HEK293 (cell line): ENCODE data around the gene PCBP2.

Source experiments
- CTCF ChIA-PET: fragments of 350-600 bp; formaldehyde crosslinking; extraction: SDS; loops from one replicate; lab custom pipeline; 2021; ENCODE audit warnings: antibody characterized with exemption; lab: Yijun Ruan, JAX
- POLR2A ChIA-PET: fragments of 300-600 bp; formaldehyde crosslinking; extraction: SDS; loops from one replicate; lab custom pipeline; 2020; ENCODE audit warnings: antibody characterized with exemption, inconsistent platforms; lab: Yijun Ruan, JAX
- H3K27ac ChIP-seq: fragments of 200-500 bp; sonication (Bioruptor generic); 2 replicates; pipeline ENCODE4 v1.5.1; 2014; ENCODE audit warnings: low read depth, low read length, control low read depth, inconsistent platforms; ENCODE audit errors: extremely low read depth
- H3K36me3 ChIP-seq, 2 experiments: fragments of 200-500 bp in 1 of 2; sonication (Bioruptor generic) in 1 of 2; 1 replicate in 1 of 2; 2 replicates in 1 of 2; pipeline ENCODE4 v1.5.1; 2014 to 2017; ENCODE audit warnings: inconsistent platforms in 2 of 2, low read length in 2 of 2; ENCODE audit not compliant: control insufficient read depth in 2 of 2, insufficient read depth in 1 of 2
- H3K4me1 ChIP-seq: fragments of 200-500 bp; sonication (Bioruptor generic); 2 replicates; pipeline ENCODE4 v1.5.1; 2014; ENCODE audit warnings: mild to moderate bottlenecking, low read length, inconsistent platforms; ENCODE audit not compliant: control insufficient read depth, insufficient read depth
- H3K4me3 ChIP-seq: 2 replicates; pipeline ENCODE4 v1.5.1; 2011; ENCODE audit warnings: low read depth, mild to moderate bottlenecking, control low read depth, low read length, moderate library complexity
- H3K9me3 ChIP-seq: fragments of 200-500 bp; sonication (Bioruptor generic); 2 replicates; pipeline ENCODE4 v1.5.1; 2014; ENCODE audit warnings: low read depth, low read length, inconsistent platforms; ENCODE audit not compliant: control insufficient read depth, insufficient read depth
- GFI1B ChIP-seq: fragments of 450-650 bp; formaldehyde crosslinking; IDR thresholded peaks from 2 replicates; pipeline ENCODE4 v1.5.1; 2016; ENCODE audit warnings: missing biosample characterization, missing genetic modification characterization
- GLIS1 ChIP-seq: fragments of 450-650 bp; formaldehyde crosslinking; IDR thresholded peaks from 2 replicates; pipeline ENCODE4 v1.5.1; 2016; ENCODE audit warnings: missing biosample characterization, missing genetic modification characterization
- KLF7 ChIP-seq: fragments of 450-650 bp; formaldehyde crosslinking; IDR thresholded peaks from 2 replicates; pipeline ENCODE4 v1.5.1; 2016; ENCODE audit warnings: missing biosample characterization, missing genetic modification characterization, borderline replicate concordance
- KLF9 ChIP-seq: fragments of 450-650 bp; formaldehyde crosslinking; IDR thresholded peaks from 2 replicates; pipeline ENCODE4 v1.5.1; 2016; ENCODE audit warnings: missing biosample characterization, missing genetic modification characterization, low read depth
- OSR2 ChIP-seq: fragments of 450-650 bp; formaldehyde crosslinking; IDR thresholded peaks from 2 replicates; pipeline ENCODE4 v1.5.1; 2016; ENCODE audit warnings: missing biosample characterization, missing genetic modification characterization
- SALL2 ChIP-seq: fragments of 450-650 bp; formaldehyde crosslinking; IDR thresholded peaks from 2 replicates; pipeline ENCODE4 v1.5.0; 2017; ENCODE audit warnings: missing biosample characterization, mild to moderate bottlenecking, missing genetic modification characterization, borderline replicate concordance
- SCRT1 ChIP-seq: fragments of 450-650 bp; formaldehyde crosslinking; IDR thresholded peaks from 2 replicates; pipeline ENCODE4 v1.5.1; 2016; ENCODE audit warnings: missing biosample characterization, missing genetic modification characterization, borderline replicate concordance
- SCRT2 ChIP-seq: fragments of 450-650 bp; formaldehyde crosslinking; IDR thresholded peaks from 2 replicates; pipeline ENCODE4 v1.5.1; 2016; ENCODE audit warnings: missing biosample characterization, missing genetic modification characterization
- ZBTB21 ChIP-seq: fragments of 450-650 bp; formaldehyde crosslinking; IDR thresholded peaks from 2 replicates; pipeline ENCODE4 v1.5.1; 2017; ENCODE audit warnings: missing biosample characterization, missing genetic modification characterization
- ZBTB48 ChIP-seq: fragments of 450-650 bp; formaldehyde crosslinking; IDR thresholded peaks from 2 replicates; pipeline ENCODE4 v1.5.1; 2016; ENCODE audit warnings: missing biosample characterization, missing genetic modification characterization
- ZBTB8A ChIP-seq: fragments of 450-650 bp; formaldehyde crosslinking; IDR thresholded peaks from 2 replicates; pipeline ENCODE4 v1.5.1; 2016; ENCODE audit warnings: missing biosample characterization, missing genetic modification characterization
- ZIC2 ChIP-seq: fragments of 450-650 bp; formaldehyde crosslinking; IDR thresholded peaks from 2 replicates; pipeline ENCODE4 v1.5.1; 2016; ENCODE audit warnings: missing biosample characterization, missing genetic modification characterization
- ZNF132 ChIP-seq: fragments of 450-650 bp; formaldehyde crosslinking; IDR thresholded peaks from 2 replicates; pipeline ENCODE4 v1.5.1; 2017; ENCODE audit warnings: missing biosample characterization, missing genetic modification characterization, borderline replicate concordance
- ZNF174 ChIP-seq: fragments of 450-650 bp; formaldehyde crosslinking; IDR thresholded peaks from 2 replicates; pipeline ENCODE4 v1.5.0; 2017; ENCODE audit warnings: missing biosample characterization, mild to moderate bottlenecking, missing genetic modification characterization
- ZNF184 ChIP-seq: fragments of 450-650 bp; IDR thresholded peaks from 2 replicates; pipeline ENCODE4 v1.5.1; 2018; ENCODE audit warnings: missing biosample characterization, mild to moderate bottlenecking, missing genetic modification characterization
- ZNF214 ChIP-seq: fragments of 450-650 bp; formaldehyde crosslinking; IDR thresholded peaks from 2 replicates; pipeline ENCODE4 v1.5.1; 2017; ENCODE audit warnings: missing biosample characterization, mild to moderate bottlenecking, missing genetic modification characterization, borderline replicate concordance
- ZNF221 ChIP-seq: fragments of 450-650 bp; formaldehyde crosslinking; IDR thresholded peaks from 2 replicates; pipeline ENCODE4 v1.5.1; 2017; ENCODE audit warnings: missing biosample characterization, missing genetic modification characterization, borderline replicate concordance
- ZNF37A ChIP-seq: fragments of 450-650 bp; IDR thresholded peaks from 2 replicates; pipeline ENCODE4 v1.5.1; 2018; ENCODE audit warnings: missing biosample characterization, missing genetic modification characterization
- ZNF514 ChIP-seq: fragments of 450-650 bp; formaldehyde crosslinking; IDR thresholded peaks from 2 replicates; pipeline ENCODE4 v1.5.1; 2016; ENCODE audit warnings: missing biosample characterization, missing genetic modification characterization
- ZNF529 ChIP-seq: fragments of 450-650 bp; formaldehyde crosslinking; IDR thresholded peaks from 2 replicates; pipeline ENCODE4 v1.5.1; 2017; ENCODE audit warnings: missing genetic modification characterization, missing biosample characterization; ENCODE audit not compliant: insufficient replicate concordance
- ZNF555 ChIP-seq: fragments of 450-650 bp; formaldehyde crosslinking; conservative IDR thresholded peaks from 2 replicates; pipeline ENCODE4 v1.5.1; 2017; ENCODE audit warnings: missing biosample characterization, mild to moderate bottlenecking, missing genetic modification characterization, inconsistent platforms
- ZNF558 ChIP-seq: fragments of 450-650 bp; formaldehyde crosslinking; IDR thresholded peaks from 2 replicates; pipeline ENCODE4 v1.5.1; 2016; ENCODE audit warnings: missing biosample characterization, missing genetic modification characterization
- ZNF561 ChIP-seq: fragments of 450-650 bp; IDR thresholded peaks from 2 replicates; pipeline ENCODE4 v1.5.1; 2018; ENCODE audit warnings: missing biosample characterization, missing genetic modification characterization, borderline replicate concordance
- ZNF621 ChIP-seq: fragments of 450-650 bp; formaldehyde crosslinking; IDR thresholded peaks from 2 replicates; pipeline ENCODE4 v1.5.1; 2017; ENCODE audit warnings: missing biosample characterization, missing genetic modification characterization
- ZNF768 ChIP-seq: fragments of 450-650 bp; formaldehyde crosslinking; IDR thresholded peaks from 2 replicates; pipeline ENCODE4 v1.5.1; 2018; ENCODE audit warnings: missing biosample characterization, mild to moderate bottlenecking, missing genetic modification characterization
- TF ChIP-seq, protein P1 (sequence below): fragments of 450-650 bp; formaldehyde crosslinking; IDR thresholded peaks from 2 replicates; pipeline ENCODE4 v1.5.1; 2016; ENCODE audit warnings: missing biosample characterization, missing genetic modification characterization
- TF ChIP-seq, protein P2 (sequence below): fragments of 450-650 bp; formaldehyde crosslinking; optimal IDR thresholded peaks from 2 replicates; pipeline ENCODE3; 2016; ENCODE audit warnings: missing biosample characterization, mild to moderate bottlenecking, missing genetic modification characterization
- TF ChIP-seq, protein P3 (sequence below): fragments of 450-650 bp; formaldehyde crosslinking; IDR thresholded peaks from 2 replicates; pipeline ENCODE4 v1.5.1; 2016; ENCODE audit warnings: missing biosample characterization, missing genetic modification characterization

Gene PCBP2

DNA sequence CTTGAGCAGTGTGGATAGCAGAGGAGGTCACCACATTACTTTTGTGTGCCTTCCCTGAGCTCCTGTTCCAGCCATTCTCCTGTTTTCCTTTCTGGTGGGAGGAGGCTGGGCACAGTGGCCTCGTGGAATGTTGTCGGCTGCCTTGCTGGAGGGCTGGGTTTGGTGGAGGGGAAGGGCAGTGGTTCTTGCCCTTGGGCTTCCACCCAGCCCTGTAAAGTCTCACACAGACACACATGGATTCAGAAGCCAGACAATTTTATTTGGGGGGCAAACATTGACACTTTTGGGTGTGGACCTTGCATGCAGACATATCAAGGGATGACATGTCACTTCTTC is 54.5 kb downstream of the PCBP2 start:
- Histone ChIP-seq H3K27ac (no peak overlapping the region), H3K4me3 (no peak overlapping the region), H3K36me3 (peaks cover 0 to 56% of the 10 kb centered on the region in 2 experiments; a peak in 1 of 3 replicates), H3K9me3 (no peaks in the 10 kb centered on the region), H3K4me1 (peaks cover 6% of the 10 kb centered on the region)
- CTCF ChIA-PET, result interaction anchor here (0.6 to 1.0 kb wide), 4 partner anchors 154 to 211 kb away, joined by 3 to 5 read pairs (median 4); partner anchors contain the start of genes AAAS and PFDN5
- POLR2A ChIA-PET, result no interaction called here
- TF ChIP-seq ZNF768, result no peak
- no peak for TF ChIP-seq ZNF529
- TF ChIP-seq ZBTB8A (tag by site-specific recombination), result no peak
- TF ChIP-seq ZNF561 (tag by site-specific recombination), result no peak
- TF ChIP-seq OSR2 (tag by site-specific recombination), result no peak
- no peak for TF ChIP-seq ZNF621 (tag by site-specific recombination)
- no peak for TF ChIP-seq ZNF37A (tag by site-specific recombination)
- TF ChIP-seq KLF9 (tag by site-specific recombination), result no peak
- TF ChIP-seq ZNF555, result no peak
- no peak for TF ChIP-seq ZNF558
- TF ChIP-seq SALL2, result no peak
- TF ChIP-seq ZNF132 (tag by site-specific recombination), result no peak
- TF ChIP-seq ZNF221 (tag by site-specific recombination), result no peak
- no peak for TF ChIP-seq ZBTB21 (tag by site-specific recombination)
- TF ChIP-seq, protein P1, sequence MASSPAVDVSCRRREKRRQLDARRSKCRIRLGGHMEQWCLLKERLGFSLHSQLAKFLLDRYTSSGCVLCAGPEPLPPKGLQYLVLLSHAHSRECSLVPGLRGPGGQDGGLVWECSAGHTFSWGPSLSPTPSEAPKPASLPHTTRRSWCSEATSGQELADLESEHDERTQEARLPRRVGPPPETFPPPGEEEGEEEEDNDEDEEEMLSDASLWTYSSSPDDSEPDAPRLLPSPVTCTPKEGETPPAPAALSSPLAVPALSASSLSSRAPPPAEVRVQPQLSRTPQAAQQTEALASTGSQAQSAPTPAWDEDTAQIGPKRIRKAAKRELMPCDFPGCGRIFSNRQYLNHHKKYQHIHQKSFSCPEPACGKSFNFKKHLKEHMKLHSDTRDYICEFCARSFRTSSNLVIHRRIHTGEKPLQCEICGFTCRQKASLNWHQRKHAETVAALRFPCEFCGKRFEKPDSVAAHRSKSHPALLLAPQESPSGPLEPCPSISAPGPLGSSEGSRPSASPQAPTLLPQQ (tag by site-specific recombination), result no peak
- TF ChIP-seq, protein P2, sequence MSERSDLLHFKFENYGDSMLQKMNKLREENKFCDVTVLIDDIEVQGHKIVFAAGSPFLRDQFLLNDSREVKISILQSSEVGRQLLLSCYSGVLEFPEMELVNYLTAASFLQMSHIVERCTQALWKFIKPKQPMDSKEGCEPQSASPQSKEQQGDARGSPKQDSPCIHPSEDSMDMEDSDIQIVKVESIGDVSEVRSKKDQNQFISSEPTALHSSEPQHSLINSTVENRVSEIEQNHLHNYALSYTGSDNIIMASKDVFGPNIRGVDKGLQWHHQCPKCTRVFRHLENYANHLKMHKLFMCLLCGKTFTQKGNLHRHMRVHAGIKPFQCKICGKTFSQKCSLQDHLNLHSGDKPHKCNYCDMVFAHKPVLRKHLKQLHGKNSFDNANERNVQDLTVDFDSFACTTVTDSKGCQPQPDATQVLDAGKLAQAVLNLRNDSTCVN (tag by site-specific recombination), result no peak
- no peak for TF ChIP-seq KLF7 (tag by site-specific recombination)
- no peak for TF ChIP-seq ZNF184 (tag by site-specific recombination)

DNA sequence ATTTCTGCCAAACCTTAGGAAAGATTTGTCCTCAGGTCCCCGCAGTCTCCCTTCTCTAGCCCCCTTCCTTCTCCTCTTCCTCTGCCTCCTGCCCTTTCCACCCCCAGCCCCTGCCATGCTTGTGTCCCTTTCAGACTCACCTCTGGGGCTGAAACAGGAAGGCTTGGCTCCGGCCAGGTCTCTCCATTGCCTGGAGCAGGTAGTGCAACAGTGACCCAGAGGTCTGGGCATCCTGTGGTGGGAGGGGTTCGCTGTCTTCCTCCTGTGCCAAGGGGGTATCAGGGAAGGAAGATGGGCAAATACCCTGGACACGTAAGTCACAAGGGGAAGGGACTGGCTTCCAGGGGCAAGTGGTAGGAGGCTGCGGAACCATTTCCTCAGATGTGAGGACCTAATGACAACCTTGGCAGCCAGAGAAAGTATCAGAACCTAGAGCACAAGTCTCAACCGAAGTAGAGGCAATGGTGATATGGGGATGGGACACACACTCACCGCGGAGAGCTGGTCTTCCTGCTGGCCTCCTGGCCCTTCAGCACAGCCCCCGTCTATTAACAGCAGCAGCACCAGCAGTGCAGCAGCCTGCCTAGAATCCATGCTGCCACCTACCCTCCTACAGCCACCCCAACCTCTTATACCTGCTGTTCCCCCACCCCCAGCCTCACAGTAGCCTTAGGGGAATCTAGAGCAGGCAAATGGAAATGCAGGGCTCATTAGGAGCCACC is 55.1 kb downstream of the PCBP2 start, which contains the start of gene NPFF:
Gene NPFF (minus strand): TSS at position 604 of the 722 bp plus-strand sequence. CDS start 10 bp downstream, at position 594.
- TF ChIP-seq ZIC2 (tag by site-specific recombination) (peak; percentile 46), ZNF561 (tag by site-specific recombination) (no peak)
- Histone ChIP-seq H3K27ac (no peak within 1 kb of the TSS), H3K4me1 (peaks cover 2% of the 10 kb centered on the region), H3K36me3 (peaks cover 0 to 63% of the 10 kb centered on the region in 2 experiments; a peak in 1 of 3 replicates), H3K4me3 (no peak within 1 kb of the TSS), H3K9me3 (no peaks in the 10 kb centered on the region)
- ChIA-PET POLR2A (no interaction called here), CTCF (interaction anchor here (0.6 to 5.4 kb wide), 7 partner anchors 9 to 211 kb away, joined by 3 to 63 read pairs (median 18); partner anchors contain the start of genes AAAS and PFDN5)

DNA sequence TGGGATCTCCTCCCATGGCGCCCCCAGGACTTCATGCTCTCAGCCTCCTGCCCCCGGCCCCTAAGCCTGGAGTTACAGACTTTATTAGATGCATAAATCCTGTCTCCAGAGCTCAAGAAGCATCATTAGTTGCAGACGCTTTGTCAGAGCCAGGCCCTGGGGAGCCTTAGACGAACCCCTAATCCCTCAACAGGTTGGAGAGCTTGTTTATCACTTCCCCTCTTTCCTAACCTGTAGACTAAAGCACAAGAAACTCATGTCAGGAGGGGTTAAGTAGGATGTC is 55.6 kb downstream of the PCBP2 start:
- H3K27ac ChIP-seq, result no peak overlapping the region
- TF ChIP-seq, protein P3, sequence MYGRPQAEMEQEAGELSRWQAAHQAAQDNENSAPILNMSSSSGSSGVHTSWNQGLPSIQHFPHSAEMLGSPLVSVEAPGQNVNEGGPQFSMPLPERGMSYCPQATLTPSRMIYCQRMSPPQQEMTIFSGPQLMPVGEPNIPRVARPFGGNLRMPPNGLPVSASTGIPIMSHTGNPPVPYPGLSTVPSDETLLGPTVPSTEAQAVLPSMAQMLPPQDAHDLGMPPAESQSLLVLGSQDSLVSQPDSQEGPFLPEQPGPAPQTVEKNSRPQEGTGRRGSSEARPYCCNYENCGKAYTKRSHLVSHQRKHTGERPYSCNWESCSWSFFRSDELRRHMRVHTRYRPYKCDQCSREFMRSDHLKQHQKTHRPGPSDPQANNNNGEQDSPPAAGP (tag by site-specific recombination), result no peak
- TF ChIP-seq SCRT2 (peak; percentile 37; the same call in 1 of the 2 replicates), GFI1B (tag by site-specific recombination) (no peak), GLIS1 (no peak), ZBTB48 (tag by site-specific recombination) (no peak), ZNF174 (no peak), ZNF514 (tag by site-specific recombination) (no peak), ZNF214 (no peak), SCRT1 (tag by site-specific recombination) (no peak)
- peaks cover 0 to 68% of the 10 kb centered on the region in 2 experiments; a peak in 1 of 3 replicates for H3K36me3 ChIP-seq
- no peaks in the 10 kb centered on the region for H3K4me1 ChIP-seq
- no peak overlapping the region for H3K4me3 ChIP-seq
- CTCF ChIA-PET, result interaction anchor here (0.7 to 5.4 kb wide), 6 partner anchors 9 to 184 kb away, joined by 3 to 63 read pairs (median 18); partner anchors contain the start of gene AAAS
- H3K9me3 ChIP-seq, result no peaks in the 10 kb centered on the region
- POLR2A ChIA-PET, result interaction anchor here (1.1 to 2.3 kb wide), 3 partner anchors 24 to 186 kb away, joined by 4 to 8 read pairs (median 7); partner anchors contain the start of gene AAAS
